Neural cell (in vitro differentiated cells): ENCODE data around the gene MYG1. TPM values are rescaled to one million over a fixed set of nuclear protein-coding genes. Genes with fewer than 3 reads are reported as not detected.

Source experiments
- H2AFZ ChIP-seq: fragments of 200-600, 300-800 bp; sonication (generic), shearing (Covaris generic); 2 replicates; pipeline ENCODE4 v1.6.0; 2014; ENCODE audit warnings: low read depth, mild to moderate bottlenecking, antibody characterized with exemption, low read length, moderate library complexity
- H3F3A ChIP-seq: fragments of 200-600 bp; shearing (Covaris generic); 2 replicates; pipeline ENCODE4 v1.6.1; 2016; ENCODE audit warnings: mild to moderate bottlenecking, moderate library complexity, mixed read lengths, antibody characterized with exemption, low read length; ENCODE audit not compliant: insufficient read depth, poor library complexity, severe bottlenecking
- H3K27ac ChIP-seq: fragments of 200-600, 300-800 bp; sonication (generic), shearing (Covaris generic); 2 replicates; pipeline ENCODE4 v1.5.1; 2014; ENCODE audit warnings: mild to moderate bottlenecking, low read length, moderate library complexity
- H3K27me3 ChIP-seq: fragments of 300-800, 200-600 bp; sonication (generic), shearing (Covaris generic); 2 replicates; pipeline ENCODE4 v1.6.0; 2014; ENCODE audit warnings: mild to moderate bottlenecking, low read depth, low read length, moderate library complexity; ENCODE audit not compliant: insufficient read depth
- H3K36me3 ChIP-seq: fragments of 300-800, 200-600 bp; sonication (generic), shearing (Covaris generic); 2 replicates; pipeline ENCODE4 v1.5.1; 2014; ENCODE audit warnings: mild to moderate bottlenecking, antibody characterized with exemption, low read length, moderate library complexity; ENCODE audit not compliant: insufficient read depth
- H3K4me2 ChIP-seq: fragments of 300-800, 200-600 bp; sonication (generic), shearing (Covaris generic); 2 replicates; pipeline ENCODE4 v1.6.0; 2014; ENCODE audit warnings: mild to moderate bottlenecking, low read length
- H3K4me3 ChIP-seq: fragments of 300-800, 200-600 bp; sonication (generic), shearing (Covaris generic); 2 replicates; pipeline ENCODE4 v1.5.1; 2014; ENCODE audit warnings: mild to moderate bottlenecking, low read length, moderate library complexity
- H3K79me2 ChIP-seq: fragments of 200-600 bp; shearing (Covaris generic); replicated peaks from 2 replicates; pipeline ENCODE4 v1.6.0; 2014; ENCODE audit warnings: mild to moderate bottlenecking, low read length, moderate library complexity; ENCODE audit not compliant: insufficient read depth
- H3K9ac ChIP-seq: fragments of 300-800, 200-600 bp; sonication (generic), shearing (Covaris generic); 2 replicates; pipeline ENCODE4 v1.6.1; 2016; ENCODE audit warnings: mild to moderate bottlenecking, low read length, mixed read lengths
- H3K9me2 ChIP-seq: fragments of 200-600 bp; shearing (Covaris generic); 2 replicates; pipeline ENCODE4 v1.6.1; 2016; ENCODE audit warnings: mild to moderate bottlenecking, low read length, mixed read lengths; ENCODE audit not compliant: insufficient read depth
- H3K9me3 ChIP-seq: fragments of 200-600, 300-800 bp; sonication (generic), shearing (Covaris generic); 2 replicates; pipeline ENCODE4 v1.6.1; 2016; ENCODE audit warnings: mild to moderate bottlenecking, mixed run types, low read length, moderate library complexity, mixed read lengths
- H4K20me1 ChIP-seq: fragments of 200-600 bp; shearing (Covaris generic); 2 replicates; pipeline ENCODE4 v1.6.1; 2016; ENCODE audit warnings: mild to moderate bottlenecking, mixed run types; ENCODE audit not compliant: insufficient read depth
- EP300 ChIP-seq: fragments of 450-650 bp; conservative IDR thresholded peaks from 2 replicates; pipeline ENCODE4 v1.6.1; 2014; ENCODE audit warnings: antibody characterized with exemption, mild to moderate bottlenecking, moderate library complexity; ENCODE audit not compliant: poor library complexity, severe bottlenecking
- EZH2 ChIP-seq: fragments of 200-600, 300-800 bp; shearing (Covaris generic), sonication (generic); IDR thresholded peaks from 2 replicates; pipeline ENCODE4 v1.6.1; 2014; ENCODE audit warnings: antibody characterized with exemption, low read length, borderline replicate concordance, mild to moderate bottlenecking; ENCODE audit not compliant: insufficient read depth, poor library complexity, severe bottlenecking
- MXI1 ChIP-seq: fragments of 450-650 bp; conservative IDR thresholded peaks from 2 replicates; pipeline ENCODE4 v1.6.1; 2014; ENCODE audit warnings: antibody characterized with exemption, mild to moderate bottlenecking; ENCODE audit not compliant: poor library complexity, severe bottlenecking
- POLR2AphosphoS5 ChIP-seq: IDR thresholded peaks from 2 replicates; pipeline ENCODE4 v1.6.1; 2012
- RAD21 ChIP-seq: fragments of 450-650 bp; conservative IDR thresholded peaks from 2 replicates; pipeline ENCODE4 v1.6.1; 2014; ENCODE audit warnings: antibody characterized with exemption, mild to moderate bottlenecking, moderate library complexity
- REST ChIP-seq: IDR thresholded peaks from 2 replicates; pipeline ENCODE4 v1.6.1; 2012; ENCODE audit warnings: borderline replicate concordance
- SMC3 ChIP-seq: fragments of 450-650 bp; conservative IDR thresholded peaks from 2 replicates; pipeline ENCODE4 v1.6.1; 2014; ENCODE audit warnings: antibody characterized with exemption, mild to moderate bottlenecking, moderate library complexity; ENCODE audit not compliant: poor library complexity
- TAF1 ChIP-seq: IDR thresholded peaks from 2 replicates; pipeline ENCODE4 v1.6.1; 2012; ENCODE audit warnings: low read depth
- polyA plus RNA-seq: library from polyadenylated mRNA; depleted of rRNA; stranded (reverse); fragments of >200 nt; gene quantifications from 2 replicates; pipeline ENCODE4 v1.2.3, GENCODE V29; 2014
- TF ChIP-seq, protein P1 (sequence below): fragments of 450-650 bp; IDR thresholded peaks from 2 replicates; pipeline ENCODE4 v1.5.1; 2014; ENCODE audit warnings: antibody characterized with exemption, mild to moderate bottlenecking, moderate library complexity; ENCODE audit not compliant: poor library complexity, severe bottlenecking

Gene MYG1
- polyA plus RNA-seq, 1 donor from 2014 or later = 70.5 TPM

DNA sequence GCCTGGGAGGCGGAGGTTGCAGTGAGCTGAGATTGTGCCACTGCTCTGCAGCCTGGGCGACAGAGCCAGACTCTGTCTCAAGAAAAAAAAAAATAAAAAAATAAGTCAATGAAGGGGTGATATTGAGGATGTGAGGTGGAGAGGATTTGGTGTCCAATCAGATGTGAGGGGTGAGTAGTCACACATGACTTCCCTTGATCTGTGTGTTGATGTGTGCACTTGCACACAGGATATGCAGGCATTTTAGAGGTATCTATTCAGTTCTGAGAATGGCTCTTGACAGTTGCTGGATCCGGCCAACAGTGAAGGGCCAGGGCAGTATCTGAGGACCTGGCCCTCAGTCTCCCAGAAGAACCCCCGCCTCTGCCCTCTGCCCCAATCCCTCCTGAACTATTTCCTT is 44.5 kb downstream of the MYG1 start:
- Histone ChIP-seq H3K4me3 (peak overlapping the region; percentile 80), H2AFZ (no peak overlapping the region), H4K20me1 (no peaks in the 10 kb centered on the region), H3K27me3 (no peaks in the 10 kb centered on the region), H3K4me2 (no peak overlapping the region), H3F3A (no peaks in the 10 kb centered on the region), H3K27ac (no peak overlapping the region), H3K9me2 (no peaks in the 10 kb centered on the region), H3K36me3 (no peaks in the 10 kb centered on the region), H3K79me2 (no peaks in the 10 kb centered on the region), H3K9me3 (no peaks in the 10 kb centered on the region), H3K9ac (peak overlapping the region; percentile 82)
- TF ChIP-seq RAD21 = no peak

- H2AFZ ChIP-seq = no peak overlapping the region
- H3K27me3 ChIP-seq = no peaks in the 10 kb centered on the region
- H3K9me2 ChIP-seq = no peaks in the 10 kb centered on the region
- no peaks in the 10 kb centered on the region for H3F3A ChIP-seq
- H3K27ac ChIP-seq = no peak overlapping the region
- H3K9ac ChIP-seq = peak overlapping the region; percentile 82
- H3K9me3 ChIP-seq = no peaks in the 10 kb centered on the region
- no peaks in the 10 kb centered on the region for H3K36me3 ChIP-seq
- H4K20me1 ChIP-seq = no peaks in the 10 kb centered on the region
- no peaks in the 10 kb centered on the region for H3K79me2 ChIP-seq
- TF ChIP-seq SMC3 (no peak), TAF1 (no peak)
- H3K4me3 ChIP-seq = peak overlapping the region; percentile 80
- peak overlapping the region; percentile 25 for H3K4me2 ChIP-seq
Measured at GRCh38 chr12:53344487-53344823, 45.0 kb downstream of the MYG1 start.

DNA sequence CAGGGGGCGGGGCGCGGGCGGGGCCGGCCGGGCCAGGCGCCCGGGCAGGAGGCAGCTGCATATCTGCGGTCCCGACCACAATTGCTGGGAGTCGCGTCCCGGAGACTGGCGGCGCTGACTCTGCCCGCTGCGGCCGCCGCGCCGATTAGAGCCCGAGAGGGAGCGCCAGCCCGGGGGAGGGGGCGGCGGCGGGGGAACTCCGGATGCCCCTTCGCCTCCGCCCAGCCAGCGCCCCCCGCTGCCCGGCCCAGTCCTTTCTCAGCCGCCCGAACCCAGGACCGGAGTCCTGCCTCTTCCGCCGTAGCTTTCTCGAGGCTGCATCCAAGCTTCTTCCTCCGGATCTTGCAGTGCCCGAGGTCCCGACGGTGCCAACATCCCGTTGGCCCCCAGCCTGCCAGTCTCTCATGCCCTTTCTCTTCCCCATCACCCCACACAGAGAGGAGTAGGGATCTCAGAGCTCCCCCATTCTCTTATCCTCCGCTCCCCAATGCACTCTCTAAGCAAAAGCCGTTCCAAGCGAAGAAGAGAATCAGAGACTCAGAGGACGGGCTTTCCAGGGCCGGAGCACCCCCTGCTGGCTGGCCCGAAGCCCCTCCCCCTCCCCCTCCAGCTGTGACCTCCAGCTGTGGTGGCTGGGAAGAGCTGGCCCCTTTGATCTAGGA is 45.5 kb downstream of the MYG1 start:
- H4K20me1 ChIP-seq = no peaks in the 10 kb centered on the region
- no peaks in the 10 kb centered on the region for H3K27me3 ChIP-seq

More for the DNA sequence above, 45.5 kb downstream of the MYG1 start:
- Histone ChIP-seq H2AFZ (peak overlapping the region; percentile 98), H3K4me2 (no peak overlapping the region), H3K27ac (peak overlapping the region; percentile 59), H3K9me2 (no peaks in the 10 kb centered on the region), H3K36me3 (no peaks in the 10 kb centered on the region), H3F3A (no peaks in the 10 kb centered on the region), H3K9ac (peak overlapping the region; percentile 82), H3K4me3 (peak overlapping the region; percentile 80), H3K9me3 (no peaks in the 10 kb centered on the region), H3K79me2 (no peaks in the 10 kb centered on the region)
- peak; percentile 55 for TF ChIP-seq SMC3
- TF ChIP-seq, protein P1, sequence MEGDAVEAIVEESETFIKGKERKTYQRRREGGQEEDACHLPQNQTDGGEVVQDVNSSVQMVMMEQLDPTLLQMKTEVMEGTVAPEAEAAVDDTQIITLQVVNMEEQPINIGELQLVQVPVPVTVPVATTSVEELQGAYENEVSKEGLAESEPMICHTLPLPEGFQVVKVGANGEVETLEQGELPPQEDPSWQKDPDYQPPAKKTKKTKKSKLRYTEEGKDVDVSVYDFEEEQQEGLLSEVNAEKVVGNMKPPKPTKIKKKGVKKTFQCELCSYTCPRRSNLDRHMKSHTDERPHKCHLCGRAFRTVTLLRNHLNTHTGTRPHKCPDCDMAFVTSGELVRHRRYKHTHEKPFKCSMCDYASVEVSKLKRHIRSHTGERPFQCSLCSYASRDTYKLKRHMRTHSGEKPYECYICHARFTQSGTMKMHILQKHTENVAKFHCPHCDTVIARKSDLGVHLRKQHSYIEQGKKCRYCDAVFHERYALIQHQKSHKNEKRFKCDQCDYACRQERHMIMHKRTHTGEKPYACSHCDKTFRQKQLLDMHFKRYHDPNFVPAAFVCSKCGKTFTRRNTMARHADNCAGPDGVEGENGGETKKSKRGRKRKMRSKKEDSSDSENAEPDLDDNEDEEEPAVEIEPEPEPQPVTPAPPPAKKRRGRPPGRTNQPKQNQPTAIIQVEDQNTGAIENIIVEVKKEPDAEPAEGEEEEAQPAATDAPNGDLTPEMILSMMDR = peak; percentile 65
- no peak for TF ChIP-seq MXI1
- TF ChIP-seq EP300 = no peak
- TF ChIP-seq RAD21 = peak; percentile 64
- peak; percentile 50 for TF ChIP-seq POLR2AphosphoS5
- peak; percentile 24 for TF ChIP-seq REST
- no peak for TF ChIP-seq EZH2
- peak; percentile 30 for TF ChIP-seq TAF1
